K562 (cell line): ENCODE results near the gene PCID2. TPM values are rescaled to one million over a fixed set of nuclear protein-coding genes. Genes with fewer than 3 reads are reported as not detected.
A peak's percentile ranks its signal among the peaks of the same experiment; 100 is the strongest.

Experiments used
- ARNT ChIP-seq, 2 experiments: fragments of 450-650 bp; IDR thresholded peaks; 2 replicates each; pipeline ENCODE4 v1.6.1; 2016; ENCODE audit warnings: mild to moderate bottlenecking in 1 of 2
- CREB1 ChIP-seq, 2 experiments: sonication (generic) in 1 of 2; formaldehyde crosslinking in 1 of 2; IDR thresholded peaks; 2 replicates each; pipeline versions ENCODE4 v1.6.1 to v1.8.0; 2012 to 2022; ENCODE audit warnings: inconsistent platforms in 1 of 2, mild to moderate bottlenecking in 1 of 2, missing genetic modification reagents in 1 of 2, moderate library complexity in 1 of 2
- EHMT2 ChIP-seq: fragments of 450-650 bp; IDR thresholded peaks from 2 replicates; pipeline ENCODE4 v1.6.1; 2018; ENCODE audit warnings: antibody characterized with exemption
- ELF1 ChIP-seq: fragments of 200-800 bp; sonication (Bioruptor generic); IDR thresholded peaks from 2 replicates; pipeline ENCODE4 v1.6.1; 2016; ENCODE audit warnings: missing genetic modification characterization, missing compliant biosample characterization
- HDAC8 ChIP-seq: fragments of 450-650 bp; IDR thresholded peaks from 2 replicates; pipeline ENCODE4 v1.6.1; 2016; ENCODE audit warnings: mild to moderate bottlenecking, missing genetic modification characterization, moderate library complexity, missing compliant biosample characterization
- ILK ChIP-seq: fragments of 450-650 bp; IDR thresholded peaks from 2 replicates; pipeline ENCODE4 v1.6.1; 2016; ENCODE audit warnings: missing genetic modification characterization, low read depth, mild to moderate bottlenecking, missing compliant biosample characterization, moderate library complexity, borderline replicate concordance
- NONO ChIP-seq, 2 experiments: fragments of 200-400 bp in 1 of 2; fragments of 450-650 bp in 1 of 2; formaldehyde crosslinking in 1 of 2; IDR thresholded peaks; 2 replicates each; pipeline ENCODE4 v1.6.1; 2017; ENCODE audit warnings: low read depth in 2 of 2, mild to moderate bottlenecking in 2 of 2, moderate library complexity in 2 of 2, low read length in 1 of 2
- WHSC1 ChIP-seq: IDR thresholded peaks from one replicate; pipeline ENCODE4 v1.6.1; 2012; ENCODE audit warnings: low read length, control low read depth, inconsistent platforms
- ZNF444 ChIP-seq: fragments of 250-450 bp; sonication (Bioruptor Pico); IDR thresholded peaks from 2 replicates; pipeline ENCODE4 v1.4.0; 2020; ENCODE audit warnings: mild to moderate bottlenecking, moderate library complexity
- ZZZ3 ChIP-seq: fragments of 450-650 bp; IDR thresholded peaks from 2 replicates; pipeline ENCODE4 v1.6.1; 2016; ENCODE audit warnings: antibody characterized with exemption, mild to moderate bottlenecking, moderate library complexity
- polyA plus RNA-seq, 8 experiments: library from polyadenylated mRNA; depleted of rRNA in 4 of 8; stranded (reverse) in 5 of 8; unstranded in 3 of 8; fragments of >200 nt; fragmentation: Nextera tagmentation in 2 of 8; fragmentation: Illumina TruSeq in 1 of 8; extraction: Ambion mirVana in 2 of 8; extraction: Trizol in 1 of 8; gene quantifications; 2 replicates each; pipeline versions ENCODE4 v1.2.1 to v1.2.3, GENCODE V29; 2011 to 2014; ENCODE audit warnings: inconsistent platforms in 1 of 8, missing spikeins in 1 of 8
- total RNA-seq, 7 experiments: library from RNA; depleted of rRNA in 6 of 7; stranded (reverse); fragments of >200 nt in 6 of 7; fragmentation: Illumina TruSeq in 2 of 7; extraction: Trizol in 2 of 7; gene quantifications; 2 replicates each; pipeline versions ENCODE4 v1.2.1 to v1.2.3, GENCODE V29; 2011 to 2021; ENCODE audit warnings: low replicate concordance in 1 of 7
- TF ChIP-seq, protein P1 (sequence below): fragments of 250-450 bp; sonication (Bioruptor Pico); IDR thresholded peaks from 2 replicates; pipeline ENCODE4 v1.8.0; 2022; ENCODE audit warnings: inconsistent platforms, mild to moderate bottlenecking, moderate library complexity, borderline replicate concordance
- TF ChIP-seq, protein P2 (sequence below): sonication (generic); formaldehyde crosslinking; IDR thresholded peaks from 2 replicates; pipeline ENCODE4 v1.9.0; 2022; ENCODE audit warnings: mild to moderate bottlenecking, missing genetic modification reagents
- TF ChIP-seq, protein P3 (sequence below): sonication (generic); formaldehyde crosslinking; IDR thresholded peaks from 2 replicates; pipeline ENCODE4 v1.8.0; 2022; ENCODE audit warnings: mild to moderate bottlenecking, missing genetic modification reagents
- TF ChIP-seq, protein P4 (sequence below): fragments of 250-450 bp; sonication (Bioruptor Pico); IDR thresholded peaks from 2 replicates; pipeline ENCODE4 v1.5.0; 2022; ENCODE audit warnings: mild to moderate bottlenecking
- TF ChIP-seq, protein P5 (sequence below): fragments of 250-450 bp; sonication (Bioruptor Pico); IDR thresholded peaks from 2 replicates; pipeline ENCODE4 v1.4.0; 2020
- TF ChIP-seq, protein P6 (sequence below): fragments of 450-650 bp; IDR thresholded peaks from 2 replicates; pipeline ENCODE4 v1.6.1; 2016

PCID2 gene
- total and polyA plus RNA-seq, 9 of the 15 experiments (the other 6 are each of a cell fraction or from before 2014, with no cell fraction given): 39.6 to 117 (median 59.6) TPM

DNA sequence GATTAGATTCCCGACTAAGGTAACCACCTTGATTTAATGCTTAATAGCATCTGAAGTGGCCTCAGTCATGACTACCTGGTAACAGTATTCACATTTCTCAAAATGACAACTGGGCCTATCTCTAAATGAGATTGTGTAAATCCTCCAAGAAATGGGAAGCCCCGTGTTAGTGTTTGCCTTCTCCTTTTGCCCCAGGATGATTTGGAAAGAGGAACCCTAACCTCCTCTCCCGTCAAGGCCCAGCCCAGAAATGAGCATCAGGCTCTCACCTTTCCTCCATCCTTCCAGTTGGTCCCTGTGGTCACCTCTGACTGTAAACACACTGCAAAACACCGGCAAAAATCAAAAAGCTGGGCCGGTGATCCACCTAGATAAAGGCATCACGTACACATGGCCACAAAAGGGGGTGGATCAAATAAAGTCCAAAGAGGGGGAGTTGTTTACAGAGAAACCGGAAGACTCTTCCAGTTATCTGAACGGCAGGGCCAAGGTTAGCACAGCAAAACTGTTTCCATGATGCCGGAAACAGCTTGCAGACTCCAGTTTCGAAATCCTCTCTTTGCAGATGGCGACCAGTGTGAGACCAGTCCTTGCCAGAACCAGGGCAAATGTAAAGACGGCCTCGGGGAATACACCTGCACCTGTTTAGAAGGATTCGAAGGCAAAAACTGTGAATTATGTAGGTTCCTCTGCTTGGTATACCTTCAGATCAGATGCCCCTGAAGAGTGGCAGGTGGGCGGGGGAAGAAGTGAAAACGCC is 69.5 kb downstream of the PCID2 start (continued):
- TF ChIP-seq, protein P1, sequence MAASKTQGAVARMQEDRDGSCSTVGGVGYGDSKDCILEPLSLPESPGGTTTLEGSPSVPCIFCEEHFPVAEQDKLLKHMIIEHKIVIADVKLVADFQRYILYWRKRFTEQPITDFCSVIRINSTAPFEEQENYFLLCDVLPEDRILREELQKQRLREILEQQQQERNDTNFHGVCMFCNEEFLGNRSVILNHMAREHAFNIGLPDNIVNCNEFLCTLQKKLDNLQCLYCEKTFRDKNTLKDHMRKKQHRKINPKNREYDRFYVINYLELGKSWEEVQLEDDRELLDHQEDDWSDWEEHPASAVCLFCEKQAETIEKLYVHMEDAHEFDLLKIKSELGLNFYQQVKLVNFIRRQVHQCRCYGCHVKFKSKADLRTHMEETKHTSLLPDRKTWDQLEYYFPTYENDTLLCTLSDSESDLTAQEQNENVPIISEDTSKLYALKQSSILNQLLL: no peak
- TF ChIP-seq NONO (IDR thresholded peaks at IDR 0.05; ENCODE audit: low read depth in 2 of 2, low read length in 1 of 2) (no peak), ZZZ3 (no peak), CREB1 (IDR thresholded peaks at IDR 0.05) (no peak), CREB1 (CRISPR knock-in tag; IDR thresholded peaks at IDR 0.05) (no peak), HDAC8 (tag) (no peak), ARNT (IDR thresholded peaks at IDR 0.05) (no peak), ELF1 (tag) (no peak), ZNF444 (no peak), ILK (no peak), EHMT2 (0 out of 2 replicates have a peak, but pooled peaks have one; percentile 37), WHSC1 (no peak)
- TF ChIP-seq, protein P2, sequence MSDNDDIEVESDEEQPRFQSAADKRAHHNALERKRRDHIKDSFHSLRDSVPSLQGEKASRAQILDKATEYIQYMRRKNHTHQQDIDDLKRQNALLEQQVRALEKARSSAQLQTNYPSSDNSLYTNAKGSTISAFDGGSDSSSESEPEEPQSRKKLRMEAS (CRISPR knock-in tag): no peak
- TF ChIP-seq, protein P3, sequence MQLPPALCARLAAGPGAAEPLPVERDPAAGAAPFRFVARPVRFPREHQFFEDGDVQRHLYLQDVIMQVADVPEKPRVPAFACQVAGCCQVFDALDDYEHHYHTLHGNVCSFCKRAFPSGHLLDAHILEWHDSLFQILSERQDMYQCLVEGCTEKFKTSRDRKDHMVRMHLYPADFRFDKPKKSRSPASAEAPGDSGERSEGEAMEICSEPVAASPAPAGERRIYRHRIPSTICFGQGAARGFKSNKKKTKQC (CRISPR knock-in tag): no peak
- TF ChIP-seq, protein P4, sequence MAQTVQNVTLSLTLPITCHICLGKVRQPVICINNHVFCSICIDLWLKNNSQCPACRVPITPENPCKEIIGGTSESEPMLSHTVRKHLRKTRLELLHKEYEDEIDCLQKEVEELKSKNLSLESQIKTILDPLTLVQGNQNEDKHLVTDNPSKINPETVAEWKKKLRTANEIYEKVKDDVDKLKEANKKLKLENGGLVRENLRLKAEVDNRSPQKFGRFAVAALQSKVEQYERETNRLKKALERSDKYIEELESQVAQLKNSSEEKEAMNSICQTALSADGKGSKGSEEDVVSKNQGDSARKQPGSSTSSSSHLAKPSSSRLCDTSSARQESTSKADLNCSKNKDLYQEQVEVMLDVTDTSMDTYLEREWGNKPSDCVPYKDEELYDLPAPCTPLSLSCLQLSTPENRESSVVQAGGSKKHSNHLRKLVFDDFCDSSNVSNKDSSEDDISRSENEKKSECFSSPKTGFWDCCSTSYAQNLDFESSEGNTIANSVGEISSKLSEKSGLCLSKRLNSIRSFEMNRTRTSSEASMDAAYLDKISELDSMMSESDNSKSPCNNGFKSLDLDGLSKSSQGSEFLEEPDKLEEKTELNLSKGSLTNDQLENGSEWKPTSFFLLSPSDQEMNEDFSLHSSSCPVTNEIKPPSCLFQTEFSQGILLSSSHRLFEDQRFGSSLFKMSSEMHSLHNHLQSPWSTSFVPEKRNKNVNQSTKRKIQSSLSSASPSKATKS (CRISPR knock-in tag): no peak
- TF ChIP-seq, protein P5, sequence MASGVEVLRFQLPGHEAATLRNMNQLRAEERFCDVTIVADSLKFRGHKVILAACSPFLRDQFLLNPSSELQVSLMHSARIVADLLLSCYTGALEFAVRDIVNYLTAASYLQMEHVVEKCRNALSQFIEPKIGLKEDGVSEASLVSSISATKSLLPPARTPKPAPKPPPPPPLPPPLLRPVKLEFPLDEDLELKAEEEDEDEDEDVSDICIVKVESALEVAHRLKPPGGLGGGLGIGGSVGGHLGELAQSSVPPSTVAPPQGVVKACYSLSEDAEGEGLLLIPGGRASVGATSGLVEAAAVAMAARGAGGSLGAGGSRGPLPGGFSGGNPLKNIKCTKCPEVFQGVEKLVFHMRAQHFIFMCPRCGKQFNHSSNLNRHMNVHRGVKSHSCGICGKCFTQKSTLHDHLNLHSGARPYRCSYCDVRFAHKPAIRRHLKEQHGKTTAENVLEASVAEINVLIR (CRISPR knock-in tag): no peak
- TF ChIP-seq, protein P6, sequence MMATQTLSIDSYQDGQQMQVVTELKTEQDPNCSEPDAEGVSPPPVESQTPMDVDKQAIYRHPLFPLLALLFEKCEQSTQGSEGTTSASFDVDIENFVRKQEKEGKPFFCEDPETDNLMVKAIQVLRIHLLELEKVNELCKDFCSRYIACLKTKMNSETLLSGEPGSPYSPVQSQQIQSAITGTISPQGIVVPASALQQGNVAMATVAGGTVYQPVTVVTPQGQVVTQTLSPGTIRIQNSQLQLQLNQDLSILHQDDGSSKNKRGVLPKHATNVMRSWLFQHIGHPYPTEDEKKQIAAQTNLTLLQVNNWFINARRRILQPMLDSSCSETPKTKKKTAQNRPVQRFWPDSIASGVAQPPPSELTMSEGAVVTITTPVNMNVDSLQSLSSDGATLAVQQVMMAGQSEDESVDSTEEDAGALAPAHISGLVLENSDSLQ: no peak
